Activated naive CD4-positive, alpha-beta T cell treated with Interleukin-2 at 50 U/mL for 16 hours (primary cell): ENCODE measurements around the gene ETS1.

ENCODE experiments used
- DNase-seq: peaks from one replicate; pipeline ENCODE4 v3.0.0-alpha.2; 2020

ETS1 gene

DNA sequence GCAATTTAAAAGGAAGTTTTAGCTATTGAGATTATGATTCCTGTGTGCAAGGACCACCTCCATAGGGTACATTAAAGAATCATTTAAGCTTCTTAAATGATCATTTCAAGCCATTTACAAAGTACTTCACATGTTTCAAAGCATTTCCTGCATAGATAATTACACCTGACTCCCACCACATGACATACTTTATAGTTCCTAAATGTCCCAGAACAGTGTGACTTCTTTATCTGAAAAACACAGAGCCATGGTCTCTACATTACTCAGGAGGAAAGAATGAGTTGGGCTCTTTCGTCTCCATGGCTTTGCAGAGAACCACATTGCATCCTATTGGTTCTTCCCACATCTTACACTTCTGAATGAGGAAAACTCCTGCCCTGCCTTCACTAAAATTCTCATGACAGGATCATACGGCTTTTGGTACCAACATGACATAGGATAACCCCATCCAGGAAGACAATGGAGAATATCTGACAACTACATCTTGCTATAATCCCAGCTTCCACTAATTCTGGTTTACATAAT lies 88.6 kb downstream of the ETS1 start:
- DNase-seq = no peak

DNA sequence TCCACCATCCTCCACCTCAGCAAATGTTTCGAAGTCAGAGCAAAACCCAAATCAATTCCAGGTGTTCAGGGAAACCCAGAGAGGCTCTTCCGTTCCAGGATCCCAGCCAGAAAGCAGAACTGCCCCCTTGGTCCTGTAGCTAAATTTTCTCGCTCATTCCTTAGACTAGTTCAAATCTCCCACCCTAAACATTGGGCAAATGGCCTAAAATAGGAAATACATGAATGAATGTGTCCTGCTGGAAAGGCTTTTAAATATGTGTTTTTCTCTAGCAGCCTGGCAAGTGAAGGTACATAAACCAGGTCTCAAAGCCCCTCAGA lies 89.6 kb downstream of the ETS1 start:
- DNase-seq = no peak

DNA sequence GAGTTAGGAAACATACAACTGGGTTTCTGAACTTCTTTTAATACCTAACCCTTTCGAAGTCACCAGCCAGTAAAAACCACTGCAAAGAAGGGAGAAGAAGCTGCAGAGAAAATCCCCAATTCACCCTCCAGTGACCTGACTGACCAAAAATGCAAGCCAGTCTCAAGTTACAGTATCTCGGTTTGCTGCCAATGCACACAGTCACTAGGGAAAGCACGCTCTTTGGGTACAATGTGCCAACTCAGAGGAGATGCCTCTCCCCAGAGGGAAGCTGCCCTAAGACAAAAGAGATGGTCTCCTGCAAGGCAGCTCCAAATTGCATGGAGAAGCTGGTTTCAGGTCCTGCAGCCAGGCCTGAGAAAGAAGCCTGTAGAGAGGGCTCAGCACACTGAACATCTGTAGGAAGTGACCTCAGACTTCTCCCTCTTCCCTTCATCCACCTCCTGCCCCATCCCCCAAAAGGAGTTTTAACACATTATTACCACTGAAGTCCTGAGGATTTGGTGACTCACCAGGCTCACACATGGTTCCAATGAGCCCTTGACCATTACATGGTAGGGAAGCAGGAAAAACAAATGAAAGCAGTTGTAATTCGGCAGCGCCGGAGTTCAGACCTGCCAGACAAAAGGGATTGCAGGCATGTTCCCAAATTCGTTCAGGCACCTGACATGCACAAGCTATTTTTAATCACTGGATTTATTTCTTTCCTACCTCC lies 90.1 kb downstream of the ETS1 start:
- no peak for DNase-seq

DNA sequence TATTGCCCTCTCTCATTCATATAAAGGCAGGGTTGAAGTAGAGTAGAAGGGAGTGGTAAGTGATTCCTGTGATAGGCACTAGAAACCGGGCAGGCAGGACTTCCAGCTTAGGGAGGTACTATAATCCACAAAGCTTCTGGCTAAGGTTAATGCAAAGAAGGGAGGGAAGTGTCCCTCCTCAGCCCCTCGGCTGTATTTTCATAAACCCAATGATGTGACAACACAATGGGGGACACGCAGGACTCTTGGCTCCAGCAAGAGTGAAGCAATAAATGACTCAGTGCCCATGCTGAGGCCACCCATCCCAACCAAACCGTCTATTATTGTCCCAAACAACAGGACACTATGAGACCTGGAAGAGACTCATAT lies 90.7 kb downstream of the ETS1 start:
- DNase-seq = no peak

DNA sequence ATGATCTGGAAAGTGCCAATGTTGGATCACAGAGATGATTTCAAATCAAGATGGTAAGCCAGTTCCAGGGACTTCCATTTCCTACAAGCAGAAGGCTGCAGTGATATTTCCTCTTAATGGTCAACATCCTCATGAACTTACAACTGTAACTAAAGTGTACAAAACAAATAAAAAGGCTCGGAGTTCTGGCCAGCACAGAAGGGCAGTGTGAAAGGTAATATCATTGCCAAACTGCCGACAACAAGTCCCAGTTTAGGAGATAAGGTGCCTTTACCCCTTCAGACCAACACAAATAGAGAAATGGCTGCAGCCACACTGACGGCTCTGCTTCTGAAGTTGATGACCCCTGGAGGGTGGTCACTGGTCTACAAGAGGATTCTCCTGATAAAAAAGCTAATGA lies 91.1 kb downstream of the ETS1 start:
- DNase-seq = no peak

GRCh38 chr11:128494418-128495332 lies 92.7 kb downstream of the ETS1 start:
- no peak for DNase-seq

GRCh38 chr11:128493570-128493965 lies 93.8 kb downstream of the ETS1 start:
- DNase-seq = no peak

DNA sequence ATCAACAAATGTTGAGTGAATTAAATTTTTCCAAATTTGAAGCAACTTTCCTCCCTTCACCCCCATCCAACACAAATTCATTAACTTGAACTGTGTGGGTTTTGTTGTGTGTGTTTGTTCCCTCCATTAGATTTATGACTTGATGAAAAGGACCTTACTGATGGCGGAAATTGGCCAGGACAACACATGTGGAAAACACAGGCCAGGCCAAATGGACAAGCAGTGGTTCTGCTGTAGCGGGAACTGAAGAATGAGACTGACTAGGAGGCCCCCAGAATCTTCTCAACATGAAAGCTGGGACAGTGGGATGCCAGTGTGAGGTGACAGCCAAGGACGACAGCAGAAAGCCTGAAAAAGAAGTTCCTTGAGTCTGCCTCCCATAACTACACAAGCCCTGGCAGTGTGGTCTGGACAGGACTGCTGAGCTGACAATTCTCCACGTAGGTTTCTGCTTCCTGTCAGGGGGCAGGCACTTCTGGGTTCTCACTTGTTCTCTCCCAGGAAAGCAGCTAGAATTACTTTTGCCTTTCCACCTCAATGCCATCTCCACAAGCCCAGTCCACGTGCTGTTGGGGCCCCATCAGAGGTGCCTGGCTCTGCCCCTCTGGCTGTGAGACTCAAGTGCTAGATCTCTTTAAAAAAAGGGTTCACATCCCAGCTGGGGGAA lies 94.3 kb downstream of the ETS1 start:
- no peak for DNase-seq

DNA sequence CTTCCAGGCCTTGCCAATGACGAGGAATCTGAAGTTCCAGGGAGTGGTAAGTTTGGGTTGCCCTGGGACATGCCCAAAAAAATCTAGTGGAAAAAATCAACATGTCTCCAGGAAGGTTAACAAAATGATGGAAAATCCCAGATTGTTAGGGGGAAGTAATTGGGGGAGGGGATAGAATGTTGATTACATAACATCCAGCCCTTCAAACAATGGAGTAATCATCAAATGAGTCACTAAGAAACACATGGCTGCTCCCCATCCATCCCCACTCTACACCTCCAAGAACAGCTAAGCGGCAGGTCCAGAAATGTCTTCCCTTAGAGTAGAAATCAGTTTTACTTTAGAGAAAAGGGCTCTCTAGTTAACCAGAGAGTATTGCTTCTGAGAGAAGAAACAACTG lies 94.9 kb downstream of the ETS1 start:
- DNase-seq = no peak

DNA sequence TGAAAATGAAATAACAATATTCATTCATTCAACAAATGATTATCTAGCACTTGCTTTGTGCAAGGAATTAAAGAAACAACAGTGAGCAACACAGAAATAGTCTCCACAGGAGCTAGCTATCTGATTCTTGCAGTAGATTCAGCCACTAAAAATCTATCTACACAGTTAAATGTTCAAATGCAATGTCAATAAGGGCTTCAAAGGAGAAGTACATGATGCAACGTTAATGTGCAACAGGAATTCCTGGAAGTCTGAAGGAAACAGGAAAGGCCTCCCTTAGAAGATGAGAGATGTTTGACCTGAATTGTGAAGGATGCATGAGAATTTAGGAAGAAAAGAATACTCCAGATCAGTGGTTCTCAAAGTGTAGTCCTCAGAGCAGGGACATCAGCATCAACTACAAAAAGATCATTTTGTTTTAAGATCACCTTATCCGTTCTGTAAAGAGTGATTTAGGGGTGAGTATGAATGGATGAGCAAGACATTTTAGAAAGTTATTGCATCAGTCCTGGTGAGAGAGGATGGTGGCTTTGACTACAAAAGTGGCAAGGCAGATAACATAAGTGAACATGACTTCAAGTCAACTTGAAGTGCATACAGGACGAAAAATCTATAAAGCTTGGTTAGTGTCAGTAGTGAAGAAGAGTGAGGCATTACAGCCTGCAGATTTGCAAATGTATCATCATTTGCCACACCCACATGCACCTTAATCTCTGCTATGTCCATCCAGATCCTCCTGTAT lies 96.0 kb downstream of the ETS1 start:
- DNase-seq = no peak

DNA sequence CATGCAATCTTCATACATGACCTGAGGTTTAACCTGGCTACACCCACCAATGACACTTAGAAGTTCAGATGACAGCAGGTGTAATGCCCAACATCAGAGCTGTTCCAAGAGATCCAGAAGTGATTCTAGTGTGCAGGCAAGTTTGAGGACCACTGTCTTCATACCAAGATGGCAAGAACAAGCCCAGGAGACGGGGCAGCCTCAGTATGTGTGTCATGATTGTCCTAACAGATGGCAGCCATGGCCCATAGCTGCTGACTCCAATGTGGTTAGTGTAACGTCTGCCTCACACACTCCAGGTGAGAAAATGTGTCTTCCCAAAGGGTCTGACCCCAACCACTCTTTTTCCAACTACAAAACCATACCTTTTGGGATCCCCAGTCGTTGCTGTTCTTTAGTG lies 97.3 kb downstream of the ETS1 start:
- DNase-seq = no peak

- no peak for DNase-seq
Observed at GRCh38 chr11:128488471-128488870, 98.9 kb downstream of the ETS1 start.

GRCh38 chr11:128487978-128488377 lies 99.4 kb downstream of the ETS1 start:
- no peak for DNase-seq

- DNase-seq = no peak
Observed at GRCh38 chr11:128484172-128484571, 103.2 kb downstream of the ETS1 start.

- DNase-seq = no peak
Observed at GRCh38 chr11:128483211-128483788, 104.1 kb downstream of the ETS1 start.

DNA sequence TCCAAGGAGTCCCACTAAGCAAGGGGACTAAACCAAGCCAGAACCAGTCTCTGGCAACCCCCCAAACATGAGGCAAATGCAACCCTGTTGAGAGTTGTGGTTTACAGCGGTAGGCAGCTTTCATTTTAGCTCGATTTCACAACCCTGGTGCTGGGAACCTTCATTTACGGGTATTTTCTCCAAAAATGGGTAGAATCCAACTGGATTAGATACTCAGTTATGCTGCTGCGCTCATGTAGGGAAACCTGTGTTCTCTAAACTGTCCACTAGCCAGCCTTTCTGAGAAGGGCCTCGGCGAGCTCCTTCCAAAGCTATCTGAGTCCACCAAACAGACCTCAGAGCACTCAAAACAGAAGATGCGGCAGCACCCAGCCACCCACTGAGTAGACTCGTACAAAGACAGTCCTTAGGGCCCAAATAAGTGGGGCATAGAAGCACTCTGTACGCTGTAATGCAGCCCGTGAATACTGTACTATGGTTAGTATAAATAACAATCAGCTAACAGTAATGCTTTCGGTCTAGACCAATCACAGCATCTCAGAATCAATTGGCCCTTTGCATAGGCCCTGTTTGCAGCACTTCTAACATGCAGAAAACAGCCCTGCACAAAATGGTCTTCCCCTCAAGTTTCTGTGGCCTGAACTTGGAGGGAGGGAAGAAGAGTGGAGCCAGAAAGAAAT lies 104.7 kb downstream of the ETS1 start:
- peak; percentile 65 for DNase-seq

- no peak for DNase-seq
Observed at GRCh38 chr11:128482092-128482491, 105.3 kb downstream of the ETS1 start.

DNA sequence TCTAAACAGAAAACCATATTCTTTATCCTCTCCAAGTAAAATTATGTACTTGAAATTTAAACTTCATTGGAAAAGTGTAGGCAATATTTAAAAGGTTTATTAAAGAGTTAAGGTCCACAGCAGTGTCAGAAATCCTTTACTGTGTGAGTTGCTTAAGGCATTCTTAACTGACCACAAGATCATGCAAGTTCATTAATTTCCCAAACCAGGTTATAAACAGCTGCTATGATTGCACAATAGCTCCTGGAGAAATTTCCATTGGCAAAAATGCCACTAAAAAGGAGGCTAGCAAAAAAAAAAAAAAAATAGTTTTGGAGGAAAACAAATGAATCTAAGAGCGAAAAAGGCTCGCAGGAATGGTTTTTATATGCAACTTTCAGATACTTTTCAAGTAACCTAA lies 106.2 kb downstream of the ETS1 start:
- DNase-seq = no peak

GRCh38 chr11:128480665-128481064 lies 106.7 kb downstream of the ETS1 start:
- DNase-seq = no peak

GRCh38 chr11:128480066-128480465 lies 107.3 kb downstream of the ETS1 start:
- no peak for DNase-seq

GRCh38 chr11:128479144-128479543 lies 108.2 kb downstream of the ETS1 start:
- no peak for DNase-seq

DNA sequence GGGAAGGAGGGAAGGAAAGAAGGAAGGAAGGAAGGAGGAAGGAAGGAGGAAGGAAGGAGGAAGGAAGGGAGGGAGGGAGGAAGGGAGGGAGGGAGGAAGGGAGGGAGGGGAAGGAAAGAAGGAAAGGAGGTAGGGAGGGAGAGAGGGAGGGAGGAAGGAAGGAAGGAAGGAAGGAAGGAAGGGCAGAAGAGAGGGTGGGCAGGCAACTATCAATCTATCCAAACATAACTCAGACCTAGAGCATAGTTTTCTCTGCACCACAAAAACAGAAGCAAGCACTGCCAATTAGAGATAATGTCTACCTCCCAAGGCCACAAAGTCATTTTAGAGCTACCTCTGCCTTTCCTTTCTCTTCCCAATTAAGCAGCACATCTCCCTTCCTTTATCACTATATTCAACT lies 109.1 kb downstream of the ETS1 start:
- DNase-seq = no peak
